ENCODE data around the gene B4GALNT3. TPM values are rescaled to one million over a fixed set of nuclear protein-coding genes. Genes with fewer than 3 reads are reported as not detected.

Gene B4GALNT3
- total and polyA plus RNA-seq, 2 of the 13 experiments (the other 11 are each of a cell fraction or from before 2014, with no cell fraction given): 3.2 to 4.4 TPM

DNA sequence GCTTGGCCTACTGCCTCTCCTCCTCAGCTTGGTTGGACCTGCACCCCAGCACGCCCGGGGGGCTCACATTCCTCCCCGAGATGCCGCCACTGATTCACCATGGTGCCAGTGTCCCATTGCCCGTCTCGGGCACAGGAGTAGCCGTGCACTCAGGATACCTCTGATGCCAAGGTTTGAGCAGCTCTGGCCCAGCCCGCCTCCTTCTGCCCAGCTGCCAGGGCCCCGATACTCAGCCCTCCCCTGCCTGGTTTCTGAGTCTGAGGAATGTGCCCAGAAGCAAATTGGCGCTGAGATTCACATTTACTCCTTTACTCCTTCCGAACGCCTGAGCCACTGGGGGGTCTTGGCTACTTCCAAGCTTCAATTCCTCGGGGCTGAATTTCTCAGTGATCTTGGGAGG is 140.0 kb downstream of the B4GALNT3 start (continued):
- TF ChIP-seq RERE (CRISPR knock-in tag; IDR thresholded peaks at IDR 0.05; ENCODE audit: low read depth) (no peak), MEF2D (CRISPR knock-in tag; IDR thresholded peaks at IDR 0.05) (no peak), ZNF101 (CRISPR knock-in tag; IDR thresholded peaks at IDR 0.05; ENCODE audit: borderline replicate concordance, low read depth) (no peak), HNRNPUL1 (IDR thresholded peaks at IDR 0.05; ENCODE audit: low read depth, low read length) (no peak), IKZF5 (CRISPR knock-in tag; IDR thresholded peaks at IDR 0.05) (no peak), SMC3 (IDR thresholded peaks at IDR 0.05; ENCODE audit: low read length) (no peak), PHB2 (IDR thresholded peaks at IDR 0.05; ENCODE audit: partially characterized antibody) (no peak), YEATS2 (CRISPR knock-in tag; IDR thresholded peaks at IDR 0.05; ENCODE audit: borderline replicate concordance) (no peak), CBFB (CRISPR knock-in tag; IDR thresholded peaks at IDR 0.05) (no peak), ZFYVE20 (CRISPR knock-in tag; IDR thresholded peaks at IDR 0.05; ENCODE audit: borderline replicate concordance, low read depth) (no peak), ZNF569 (CRISPR knock-in tag; IDR thresholded peaks at IDR 0.05; ENCODE audit: borderline replicate concordance) (no peak), ZNF333 (CRISPR knock-in tag; IDR thresholded peaks at IDR 0.05; ENCODE audit: borderline replicate concordance) (no peak), SNAPC5 (CRISPR knock-in tag; IDR thresholded peaks at IDR 0.05; ENCODE audit: borderline replicate concordance) (no peak), ZNF850 (CRISPR knock-in tag; conservative IDR thresholded peaks at IDR 0.05) (no peak), ADNP (CRISPR knock-in tag; IDR thresholded peaks at IDR 0.05) (no peak)
- TF ChIP-seq, protein P1, sequence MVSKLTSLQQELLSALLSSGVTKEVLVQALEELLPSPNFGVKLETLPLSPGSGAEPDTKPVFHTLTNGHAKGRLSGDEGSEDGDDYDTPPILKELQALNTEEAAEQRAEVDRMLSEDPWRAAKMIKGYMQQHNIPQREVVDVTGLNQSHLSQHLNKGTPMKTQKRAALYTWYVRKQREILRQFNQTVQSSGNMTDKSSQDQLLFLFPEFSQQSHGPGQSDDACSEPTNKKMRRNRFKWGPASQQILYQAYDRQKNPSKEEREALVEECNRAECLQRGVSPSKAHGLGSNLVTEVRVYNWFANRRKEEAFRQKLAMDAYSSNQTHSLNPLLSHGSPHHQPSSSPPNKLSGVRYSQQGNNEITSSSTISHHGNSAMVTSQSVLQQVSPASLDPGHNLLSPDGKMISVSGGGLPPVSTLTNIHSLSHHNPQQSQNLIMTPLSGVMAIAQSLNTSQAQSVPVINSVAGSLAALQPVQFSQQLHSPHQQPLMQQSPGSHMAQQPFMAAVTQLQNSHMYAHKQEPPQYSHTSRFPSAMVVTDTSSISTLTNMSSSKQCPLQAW (CRISPR knock-in tag; IDR thresholded peaks at IDR 0.05): no peak
